Measurements from ENCODE around the gene OGDH.

- TF ChIP-seq CTCF (IDR thresholded peaks at IDR 0.05): no peak
- TF ChIP-seq POLR2A (IDR thresholded peaks at IDR 0.05): no peak
These were observed 123.6 kb downstream of the OGDH start for GRCh38 chr7:44729949-44730590.
